HCT116 (cell line): ENCODE measurements around the gene WFDC1. TPM values are rescaled to one million over a fixed set of nuclear protein-coding genes. Genes with fewer than 3 reads are reported as not detected.

Experiments used
- ATAC-seq: fragments of 200-7000 bp; cut with Tn5 transposase; 2 replicates; pipeline ENCODE4 v1.9.1; 2020; ENCODE audit warnings: mild to moderate bottlenecking, moderate library complexity
- BruUV-seq: library from RNA; stranded (reverse); fragments of 400-500 nt; replicated peaks from 2 replicates; lab custom pipeline; 2021; lab: Mats Ljungman, UMichigan
- CTCF ChIA-PET: fragments of 300-600 bp; sonication (Branson Sonifier 250); formaldehyde crosslinking; loops from one replicate; lab custom pipeline; 2021; ENCODE audit warnings: antibody characterized with exemption; lab: Charles Lee
- POLR2A ChIA-PET: fragments of 300-600, 350-600 bp; sonication (Branson Sonifier 250); formaldehyde crosslinking; loops from one replicate; lab custom pipeline; 2021; ENCODE audit warnings: antibody characterized with exemption; lab: Charles Lee
- RAD21 ChIA-PET, 2 experiments: fragments of 300-600 bp; sonication (Branson Sonifier 250); formaldehyde crosslinking; loops; one replicate each; lab custom pipeline; 2023; ENCODE audit warnings: low total read pairs in 2 of 2; ENCODE audit not compliant: uncharacterized antibody in 2 of 2, unreplicated experiment in 2 of 2, low non-redundant PET in 1 of 2; lab: Charles Lee
- DNase-seq: peaks from one replicate; pipeline ENCODE4 v3.0.0-alpha.2; 2010; ENCODE audit warnings: low read depth, low spot score
- H2AFZ ChIP-seq: fragments of 200-600 bp; shearing (Covaris generic), sonication (generic); 2 replicates; pipeline ENCODE4 v1.6.1; 2017; ENCODE audit warnings: low read depth, mixed run types, mixed read lengths, antibody characterized with exemption, low read length; ENCODE audit not compliant: poor library complexity, severe bottlenecking
- H3K27ac ChIP-seq: 2 replicates; pipeline ENCODE4 v1.5.1; 2012; ENCODE audit warnings: low read depth, low read length
- H3K27me3 ChIP-seq: fragments of 200-600 bp; sonication (generic); 2 replicates; pipeline ENCODE4 v1.6.1; 2016; ENCODE audit warnings: mixed run types, low read length, mixed read lengths; ENCODE audit not compliant: insufficient read depth
- H3K36me3 ChIP-seq, 2 experiments: fragments of 200-500 bp in 1 of 2; fragments of 200-600 bp in 1 of 2; sonication (Bioruptor generic) in 1 of 2; sonication (generic) in 1 of 2; 2 replicates each; pipeline versions ENCODE4 v1.5.1 to v1.6.1; 2014 to 2016; ENCODE audit warnings: low read length in 2 of 2, inconsistent platforms in 1 of 2, mixed read lengths in 1 of 2, mixed run types in 1 of 2; ENCODE audit not compliant: insufficient read depth in 2 of 2, control insufficient read depth in 1 of 2
- H3K4me1 ChIP-seq, 2 experiments: fragments of 200-600 bp in 1 of 2; sonication (generic) in 1 of 2; 2 replicates each; pipeline versions ENCODE4 v1.5.1 to v1.6.1; 2012 to 2017; ENCODE audit warnings: low read length in 2 of 2, inconsistent platforms in 1 of 2, mild to moderate bottlenecking in 1 of 2, mixed read lengths in 1 of 2, mixed run types in 1 of 2, moderate library complexity in 1 of 2; ENCODE audit not compliant: insufficient read depth in 2 of 2, control insufficient read depth in 1 of 2
- H3K4me2 ChIP-seq: fragments of 200-600 bp; sonication (generic); 2 replicates; pipeline ENCODE4 v1.6.1; 2017; ENCODE audit warnings: mixed run types, low read length, mixed read lengths
- H3K4me3 ChIP-seq, 2 experiments: fragments of 200-600 bp in 1 of 2; sonication (generic) in 1 of 2; replicated peaks in 1 of 2; 2 replicates each; pipeline ENCODE4 v1.5.1; 2011 to 2016; ENCODE audit warnings: low read length in 2 of 2, control low read depth in 1 of 2, low read depth in 1 of 2, mild to moderate bottlenecking in 1 of 2, mixed read lengths in 1 of 2, mixed run types in 1 of 2
- H3K79me2 ChIP-seq: fragments of 200-600 bp; sonication (generic); 2 replicates; pipeline ENCODE4 v1.6.1; 2017; ENCODE audit warnings: mild to moderate bottlenecking, mixed run types, low read length, moderate library complexity, mixed read lengths; ENCODE audit not compliant: insufficient read depth
- H3K9ac ChIP-seq: fragments of 200-600 bp; sonication (generic); 2 replicates; pipeline ENCODE4 v1.6.1; 2016; ENCODE audit warnings: low read length, mixed read lengths
- H3K9me2 ChIP-seq: fragments of 200-600 bp; sonication (generic), shearing (Covaris generic); 2 replicates; pipeline ENCODE4 v1.6.1; 2017; ENCODE audit warnings: mixed run types, mild to moderate bottlenecking, moderate library complexity; ENCODE audit not compliant: insufficient read depth
- H3K9me3 ChIP-seq, 2 experiments: fragments of 200-500 bp in 1 of 2; fragments of 200-600 bp in 1 of 2; sonication (Bioruptor generic) in 1 of 2; sonication (generic) in 1 of 2; 2 replicates each; pipeline ENCODE4 v1.6.1; 2014 to 2017; ENCODE audit warnings: low read length in 2 of 2, mixed read lengths in 2 of 2, inconsistent platforms in 1 of 2, low read depth in 1 of 2, mild to moderate bottlenecking in 1 of 2, mixed run types in 1 of 2, moderate library complexity in 1 of 2; ENCODE audit not compliant: control insufficient read depth in 1 of 2, insufficient read depth in 1 of 2
- H4K20me1 ChIP-seq: fragments of 200-600 bp; sonication (generic), shearing (Covaris generic); 2 replicates; pipeline ENCODE4 v1.6.1; 2017; ENCODE audit warnings: mixed run types, mild to moderate bottlenecking, moderate library complexity; ENCODE audit not compliant: insufficient read depth
- CBX3 ChIP-seq: IDR thresholded peaks from 2 replicates; pipeline ENCODE4 v1.6.1; 2012; ENCODE audit warnings: low read depth
- CEBPB ChIP-seq: IDR thresholded peaks from 2 replicates; pipeline ENCODE4 v1.6.1; 2012; ENCODE audit warnings: low read depth
- ELF1 ChIP-seq: IDR thresholded peaks from 2 replicates; pipeline ENCODE4 v1.6.1; 2012; ENCODE audit warnings: low read depth, borderline replicate concordance
- FOSL1 ChIP-seq: IDR thresholded peaks from 2 replicates; pipeline ENCODE4 v1.6.1; 2012; ENCODE audit warnings: low read depth
- POLR2A ChIP-seq: IDR thresholded peaks from 2 replicates; pipeline ENCODE4 v1.7.0; 2011; ENCODE audit warnings: borderline replicate concordance; ENCODE audit not compliant: insufficient read depth, insufficient read length; ENCODE audit errors: extremely low read depth
- RAD21 ChIP-seq: IDR thresholded peaks from 2 replicates; pipeline ENCODE4 v1.6.1; 2012; ENCODE audit warnings: low read depth, mild to moderate bottlenecking
- REST ChIP-seq: IDR thresholded peaks from 2 replicates; pipeline ENCODE4 v1.6.1; 2012; ENCODE audit warnings: low read depth
- YY1 ChIP-seq: IDR thresholded peaks from 2 replicates; pipeline ENCODE4 v1.6.1; 2011; ENCODE audit warnings: low read length, low read depth, moderate library complexity, mild to moderate bottlenecking; ENCODE audit not compliant: insufficient replicate concordance; ENCODE audit errors: extremely low read depth
- intact Hi-C: fragments of 100-400 bp; cut with micrococcal nuclease; formaldehyde crosslinking; loops from 2 replicates; pipeline ENCODE4 v1.10.0; 2022
- total RNA-seq: library from RNA; stranded (reverse); gene quantifications from one replicate; pipeline ENCODE4 v1.2.1, GENCODE V29; 2021; ENCODE audit not compliant: unreplicated experiment
- TF ChIP-seq, protein P1 (sequence below): IDR thresholded peaks from 2 replicates; pipeline ENCODE4 v1.6.1; 2012
- TF ChIP-seq, protein P2 (sequence below), 3 experiments: fragments of 200-600 bp in 1 of 3; sonication (generic) in 1 of 3; IDR thresholded peaks in 2 of 3; conservative IDR thresholded peaks in 1 of 3; 2 replicates each; pipeline ENCODE4 v1.5.1; 2012 to 2017; ENCODE audit warnings: low read depth in 2 of 3, low read length in 2 of 3, antibody characterized with exemption in 1 of 3, borderline replicate concordance in 1 of 3, control low read depth in 1 of 3, mild to moderate bottlenecking in 1 of 3, mixed read lengths in 1 of 3, mixed run types in 1 of 3, moderate library complexity in 1 of 3; ENCODE audit not compliant: insufficient read depth in 1 of 3

Gene WFDC1
- total RNA-seq, 1 experiment from 2014 or later = 0.42 TPM

GRCh38 chr16:84327926-84328505 is 33.3 kb downstream of the WFDC1 start:
- ATAC-seq = no peak
- H4K20me1 ChIP-seq = no peaks in the 10 kb centered on the region
- H3K79me2 ChIP-seq = no peaks in the 10 kb centered on the region
- no peak overlapping the region for H3K4me3 ChIP-seq
- no peaks in the 10 kb centered on the region for H3K9me2 ChIP-seq
- H3K27ac ChIP-seq = no peak overlapping the region
- POLR2A ChIA-PET = no interaction called here
- no peak for DNase-seq
- intact Hi-C loops = no loop called here
- peaks cover 19% of the 10 kb centered on the region; the same call in 1 of the 2 replicates for H3K27me3 ChIP-seq
- RAD21 ChIA-PET = interaction anchor here in 1 of 2 experiments (0.5 kb wide), 1 partner anchor 231 kb away, joined by 3 read pairs; no protein-coding TSS in a partner anchor
- no peaks in the 10 kb centered on the region for H3K36me3 ChIP-seq
- H3K4me1 ChIP-seq = peaks cover 0 to 8% of the 10 kb centered on the region in 2 experiments; a peak in 2 of 4 replicates
- no TSS peak for BruUV-seq
- no peak for TF ChIP-seq POLR2A
- no peak for TF ChIP-seq FOSL1
- no peak for TF ChIP-seq YY1
- no peak for TF ChIP-seq REST
- H2AFZ ChIP-seq = no peak overlapping the region
- H3K4me2 ChIP-seq = no peak overlapping the region
- no peak overlapping the region for H3K9ac ChIP-seq
- H3K9me3 ChIP-seq = no peaks in the 10 kb centered on the region
- CTCF ChIA-PET = no interaction called here

DNA sequence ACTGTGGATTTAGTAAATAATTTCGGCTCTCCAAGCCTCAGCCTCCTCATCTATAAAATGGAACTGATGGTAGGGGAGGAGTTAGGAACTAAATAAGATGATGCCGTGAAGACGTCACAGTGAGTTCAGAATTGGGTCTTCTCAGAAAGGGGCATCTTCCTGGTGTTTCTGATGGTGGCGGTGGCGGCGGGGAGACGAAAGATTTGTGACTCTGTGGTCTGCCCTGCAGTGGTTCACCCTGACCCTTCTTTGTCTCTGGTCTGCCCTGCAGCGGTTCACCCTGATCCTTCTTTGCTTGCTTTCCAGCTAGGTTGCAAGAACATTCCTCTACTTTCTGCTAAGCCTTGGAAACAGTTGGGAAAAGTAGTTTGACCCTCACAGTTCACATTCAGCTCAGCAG is 34.3 kb downstream of the WFDC1 start:
- ATAC-seq (no peak), DNase-seq (no peak)
- Histone ChIP-seq H3K4me1 (peaks cover 0 to 8% of the 10 kb centered on the region in 2 experiments; a peak in 2 of 4 replicates), H3K4me3 (no peak overlapping the region), H3K9ac (no peak overlapping the region), H3K4me2 (no peak overlapping the region), H3K27me3 (peaks cover 17% of the 10 kb centered on the region; the same call in 1 of the 2 replicates), H3K9me3 (no peaks in the 10 kb centered on the region), H3K9me2 (no peaks in the 10 kb centered on the region), H3K79me2 (no peaks in the 10 kb centered on the region), H2AFZ (no peak overlapping the region), H4K20me1 (no peaks in the 10 kb centered on the region), H3K36me3 (no peaks in the 10 kb centered on the region), H3K27ac (no peak overlapping the region)
- no TSS peak for BruUV-seq
- ChIA-PET POLR2A (no interaction called here), RAD21 (no interaction called here), CTCF (no interaction called here)
- intact Hi-C loops = no loop called here
- TF ChIP-seq, protein P1, sequence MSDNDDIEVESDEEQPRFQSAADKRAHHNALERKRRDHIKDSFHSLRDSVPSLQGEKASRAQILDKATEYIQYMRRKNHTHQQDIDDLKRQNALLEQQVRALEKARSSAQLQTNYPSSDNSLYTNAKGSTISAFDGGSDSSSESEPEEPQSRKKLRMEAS = no peak
- no peak for TF ChIP-seq CBX3
- TF ChIP-seq CEBPB = no peak
- TF ChIP-seq, protein P2, sequence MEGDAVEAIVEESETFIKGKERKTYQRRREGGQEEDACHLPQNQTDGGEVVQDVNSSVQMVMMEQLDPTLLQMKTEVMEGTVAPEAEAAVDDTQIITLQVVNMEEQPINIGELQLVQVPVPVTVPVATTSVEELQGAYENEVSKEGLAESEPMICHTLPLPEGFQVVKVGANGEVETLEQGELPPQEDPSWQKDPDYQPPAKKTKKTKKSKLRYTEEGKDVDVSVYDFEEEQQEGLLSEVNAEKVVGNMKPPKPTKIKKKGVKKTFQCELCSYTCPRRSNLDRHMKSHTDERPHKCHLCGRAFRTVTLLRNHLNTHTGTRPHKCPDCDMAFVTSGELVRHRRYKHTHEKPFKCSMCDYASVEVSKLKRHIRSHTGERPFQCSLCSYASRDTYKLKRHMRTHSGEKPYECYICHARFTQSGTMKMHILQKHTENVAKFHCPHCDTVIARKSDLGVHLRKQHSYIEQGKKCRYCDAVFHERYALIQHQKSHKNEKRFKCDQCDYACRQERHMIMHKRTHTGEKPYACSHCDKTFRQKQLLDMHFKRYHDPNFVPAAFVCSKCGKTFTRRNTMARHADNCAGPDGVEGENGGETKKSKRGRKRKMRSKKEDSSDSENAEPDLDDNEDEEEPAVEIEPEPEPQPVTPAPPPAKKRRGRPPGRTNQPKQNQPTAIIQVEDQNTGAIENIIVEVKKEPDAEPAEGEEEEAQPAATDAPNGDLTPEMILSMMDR (IDR thresholded peaks at IDR 0.05 in 2 of 3, conservative IDR thresholded peaks at IDR 0.05 in 1 of 3; ENCODE audit: borderline replicate concordance in 1 of 3, insufficient read depth in 1 of 3, low read depth in 2 of 3, low read length in 2 of 3) = no peak
- no peak for TF ChIP-seq YY1
- no peak for TF ChIP-seq RAD21
- no peak for TF ChIP-seq ELF1
- TF ChIP-seq POLR2A = no peak
